Upper lobe of right lung (tissue), 1 donor: Measurements from ENCODE around the gene FAM221A. TPM values are rescaled to one million over a fixed set of nuclear protein-coding genes. Genes with fewer than 3 reads are reported as not detected.
A peak's percentile ranks its signal among the peaks of the same experiment; 100 is the strongest.

ENCODE experiments used
- ATAC-seq: fragments of 200-7000 bp; cut with Tn5 transposase; one replicate; pipeline ENCODE4 v1.9.1; 2020; ENCODE audit warnings: mild to moderate bottlenecking, moderate library complexity
- DNase-seq: peaks from one replicate; pipeline ENCODE4 v3.0.0-alpha.2; 2020
- H3K27ac ChIP-seq: fragments of 200-600 bp; one replicate; pipeline ENCODE4 v1.8.0; 2022
- H3K27me3 ChIP-seq: fragments of 200-600 bp; one replicate; pipeline ENCODE4 v1.8.0; 2022; ENCODE audit warnings: mild to moderate bottlenecking
- H3K36me3 ChIP-seq: fragments of 200-600 bp; one replicate; pipeline ENCODE4 v1.8.0; 2022
- H3K4me1 ChIP-seq: fragments of 200-600 bp; one replicate; pipeline ENCODE4 v1.8.0; 2022
- H3K4me3 ChIP-seq: fragments of 200-600 bp; one replicate; pipeline ENCODE4 v1.8.0; 2022; ENCODE audit warnings: mild to moderate bottlenecking
- H3K9me3 ChIP-seq: fragments of 200-600 bp; one replicate; pipeline ENCODE4 v1.8.0; 2022
- intact Hi-C: fragments of 100-400 bp; cut with DNase I; formaldehyde crosslinking; loops from one replicate; pipeline ENCODE4 v1.11.0; 2022
- long read RNA-seq: library from polyadenylated mRNA; unstranded; transcript quantifications from one replicate; pipeline ENCODE4 v2.0.0, GENCODE V29; 2021
- total RNA-seq: library from RNA; stranded (reverse); fragmentation: NEBNext Ultra II Directional; extraction: Animal tissue kit (Norgen Biotek cat#: 25700); gene quantifications from one replicate; pipeline ENCODE4 v1.2.1, GENCODE V29; 2021
- TF ChIP-seq, protein P1 (sequence below): fragments of 200-600 bp; IDR thresholded peaks from one replicate; pipeline ENCODE4 v1.8.0; 2022; ENCODE audit warnings: antibody characterized with exemption
- donor health status: DM: no; HTN: yes; CAD: no; lungs with severe emphysema.

FAM221A gene, protein sequence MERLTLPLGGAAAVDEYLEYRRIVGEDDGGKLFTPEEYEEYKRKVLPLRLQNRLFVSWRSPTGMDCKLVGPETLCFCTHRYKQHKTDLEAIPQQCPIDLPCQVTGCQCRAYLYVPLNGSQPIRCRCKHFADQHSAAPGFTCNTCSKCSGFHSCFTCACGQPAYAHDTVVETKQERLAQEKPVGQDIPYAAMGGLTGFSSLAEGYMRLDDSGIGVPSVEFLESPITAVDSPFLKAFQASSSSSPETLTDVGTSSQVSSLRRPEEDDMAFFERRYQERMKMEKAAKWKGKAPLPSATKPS
- 9.0 TPM for total RNA-seq
- long read RNA-seq, partial matches to known transcripts, result 2 of 12 reads
- long read RNA-seq, other reads (novel, unspliced or antisense), result 4 of 12 reads

DNA sequence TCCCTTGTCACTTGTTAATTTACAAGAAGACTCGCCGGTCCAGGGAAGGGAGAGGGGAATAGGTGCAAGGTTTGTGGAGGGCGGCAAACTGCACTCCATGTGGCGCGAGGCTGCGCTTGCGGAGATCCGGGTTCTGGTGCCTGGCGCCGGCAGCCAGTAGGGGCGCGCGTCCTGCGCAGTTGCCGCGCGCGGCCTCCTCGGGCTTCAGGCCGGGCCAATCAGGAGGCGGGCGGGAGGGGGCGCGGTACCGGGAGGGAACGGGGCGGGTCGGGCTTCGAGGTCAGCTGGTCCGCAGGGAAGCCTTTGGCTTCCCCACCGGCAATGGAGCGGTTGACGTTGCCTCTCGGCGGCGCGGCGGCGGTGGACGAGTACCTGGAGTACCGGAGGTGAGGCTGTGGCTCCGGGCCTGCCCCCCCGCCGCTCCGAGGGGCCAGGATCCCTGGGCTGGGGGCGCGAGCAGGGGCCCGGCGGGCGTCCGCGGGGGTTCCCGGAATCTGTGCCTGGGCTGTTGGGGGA, at the start of gene FAM221A:
Gene FAM221A (plus strand): TSS at position 302 of the 516 bp plus-strand sequence. CDS start 20 bp downstream, at position 322.
- H3K4me3 ChIP-seq, result peak within 1 kb of the TSS; percentile 94
- no peaks in the 10 kb centered on the region for H3K27me3 ChIP-seq
- peaks cover 6% of the 10 kb centered on the region for H3K4me1 ChIP-seq
- DNase-seq, result peak; percentile 97
- peak; percentile 100 for ATAC-seq
- TF ChIP-seq, protein P1, sequence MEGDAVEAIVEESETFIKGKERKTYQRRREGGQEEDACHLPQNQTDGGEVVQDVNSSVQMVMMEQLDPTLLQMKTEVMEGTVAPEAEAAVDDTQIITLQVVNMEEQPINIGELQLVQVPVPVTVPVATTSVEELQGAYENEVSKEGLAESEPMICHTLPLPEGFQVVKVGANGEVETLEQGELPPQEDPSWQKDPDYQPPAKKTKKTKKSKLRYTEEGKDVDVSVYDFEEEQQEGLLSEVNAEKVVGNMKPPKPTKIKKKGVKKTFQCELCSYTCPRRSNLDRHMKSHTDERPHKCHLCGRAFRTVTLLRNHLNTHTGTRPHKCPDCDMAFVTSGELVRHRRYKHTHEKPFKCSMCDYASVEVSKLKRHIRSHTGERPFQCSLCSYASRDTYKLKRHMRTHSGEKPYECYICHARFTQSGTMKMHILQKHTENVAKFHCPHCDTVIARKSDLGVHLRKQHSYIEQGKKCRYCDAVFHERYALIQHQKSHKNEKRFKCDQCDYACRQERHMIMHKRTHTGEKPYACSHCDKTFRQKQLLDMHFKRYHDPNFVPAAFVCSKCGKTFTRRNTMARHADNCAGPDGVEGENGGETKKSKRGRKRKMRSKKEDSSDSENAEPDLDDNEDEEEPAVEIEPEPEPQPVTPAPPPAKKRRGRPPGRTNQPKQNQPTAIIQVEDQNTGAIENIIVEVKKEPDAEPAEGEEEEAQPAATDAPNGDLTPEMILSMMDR, result peak; percentile 79
- no peaks in the 10 kb centered on the region for H3K36me3 ChIP-seq
- no peaks in the 10 kb centered on the region for H3K9me3 ChIP-seq
- peak within 1 kb of the TSS; percentile 88 for H3K27ac ChIP-seq
- intact Hi-C loops, result no loop called here

DNA sequence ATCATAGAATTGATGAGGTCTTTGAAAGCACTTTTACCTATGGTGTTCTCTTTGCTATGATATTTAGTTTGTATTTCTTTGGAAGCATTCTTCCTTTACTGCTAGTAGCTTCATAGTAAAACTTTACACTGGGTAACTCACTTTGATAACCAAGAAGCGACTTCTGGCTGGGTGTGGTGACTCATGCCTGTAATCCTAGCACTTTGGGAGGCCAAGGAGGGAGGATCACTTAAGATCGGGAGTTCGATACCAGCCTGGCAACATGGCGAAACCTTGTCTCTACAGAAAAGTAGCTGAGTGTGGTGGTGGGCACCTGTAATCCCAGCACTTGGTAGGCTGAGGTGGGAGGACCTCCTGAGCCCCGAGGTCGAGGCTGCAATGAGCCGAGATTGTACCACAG, 46.6 kb upstream of the FAM221A start:
- H3K4me1 ChIP-seq, result no peaks in the 10 kb centered on the region
- H3K36me3 ChIP-seq, result no peaks in the 10 kb centered on the region
- TF ChIP-seq, protein P1, result no peak
- DNase-seq, result no peak
- intact Hi-C loops, result no loop called here
- H3K4me3 ChIP-seq, result no peak overlapping the region
- no peak for ATAC-seq
- no peak overlapping the region for H3K27ac ChIP-seq
- H3K27me3 ChIP-seq, result no peaks in the 10 kb centered on the region
- H3K9me3 ChIP-seq, result no peaks in the 10 kb centered on the region

DNA sequence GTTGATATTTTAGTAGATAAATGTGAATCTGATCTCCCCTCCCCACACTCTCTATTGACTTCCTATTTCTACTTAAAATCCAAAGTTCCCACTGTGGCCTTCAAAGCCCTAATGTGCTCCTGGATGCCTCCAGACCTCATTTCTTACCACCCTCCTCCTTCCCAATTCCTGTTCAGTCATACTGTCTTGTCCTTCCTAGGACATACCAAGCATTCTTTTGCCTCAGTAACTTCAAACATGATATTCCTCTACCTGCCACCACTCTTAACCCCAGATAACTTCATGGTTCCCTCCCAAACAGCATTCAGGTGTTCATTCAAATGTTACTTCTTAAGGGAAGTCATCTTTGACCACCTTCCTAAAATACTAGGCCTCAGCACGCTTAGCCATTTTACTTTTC, 34.2 kb upstream of the FAM221A start:
- H3K9me3 ChIP-seq, result no peaks in the 10 kb centered on the region
- ATAC-seq, result no peak
- no peak overlapping the region for H3K4me3 ChIP-seq
- H3K27me3 ChIP-seq, result no peaks in the 10 kb centered on the region
- intact Hi-C loops, result no loop called here
- TF ChIP-seq, protein P1, result no peak
- H3K27ac ChIP-seq, result no peak overlapping the region
- H3K36me3 ChIP-seq, result peaks cover 7% of the 10 kb centered on the region
- no peaks in the 10 kb centered on the region for H3K4me1 ChIP-seq
- no peak for DNase-seq

DNA sequence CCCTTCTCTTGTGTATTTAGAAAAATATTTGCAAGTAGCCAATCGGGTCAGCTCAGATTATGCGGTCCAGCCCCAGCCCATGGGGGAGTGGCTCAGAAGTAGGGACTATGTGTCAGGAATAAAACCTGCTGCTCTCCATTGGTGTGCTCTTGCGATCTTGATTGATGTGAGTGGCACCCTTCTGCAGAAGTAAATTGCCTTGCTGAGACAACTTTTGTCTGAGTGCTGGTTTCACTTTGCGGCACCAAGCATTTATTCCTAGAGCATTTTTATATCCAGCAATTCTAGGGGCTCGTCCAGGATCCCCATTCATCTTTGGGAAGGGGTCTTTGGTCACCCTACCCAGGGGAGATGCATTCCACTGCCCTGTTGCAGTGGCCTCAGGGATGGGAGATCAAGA, 26.1 kb upstream of the FAM221A start:
- TF ChIP-seq, protein P1, result no peak
- no peaks in the 10 kb centered on the region for H3K27me3 ChIP-seq
- intact Hi-C loops, result no loop called here
- H3K4me1 ChIP-seq, result no peaks in the 10 kb centered on the region
- H3K27ac ChIP-seq, result no peak overlapping the region
- no peak overlapping the region for H3K4me3 ChIP-seq
- no peaks in the 10 kb centered on the region for H3K36me3 ChIP-seq
- DNase-seq (no peak), ATAC-seq (no peak)
- H3K9me3 ChIP-seq, result peaks cover 12% of the 10 kb centered on the region

DNA sequence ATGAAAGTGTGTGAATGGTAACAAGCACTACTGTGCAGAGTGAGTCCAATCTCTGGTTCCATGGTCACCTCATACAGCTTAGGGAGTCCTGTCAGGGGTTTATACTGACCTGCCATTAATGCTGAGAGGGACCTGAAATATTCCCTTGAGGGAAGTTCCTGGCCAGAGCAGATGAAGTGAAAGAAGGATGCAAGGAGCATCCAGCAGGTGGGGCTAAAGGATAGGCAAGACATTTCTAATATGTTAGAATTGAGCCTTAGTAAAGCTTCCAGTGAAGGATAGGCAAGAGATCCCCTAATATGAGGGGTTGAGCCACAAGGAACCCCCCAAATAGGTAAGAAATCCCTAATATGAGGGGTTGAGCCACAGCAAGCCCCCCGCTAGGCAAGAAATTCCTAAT, 25.5 kb upstream of the FAM221A start:
- TF ChIP-seq, protein P1, result peak; percentile 21
- peak; percentile 57 for ATAC-seq
- DNase-seq, result no peak
- Histone ChIP-seq H3K4me3 (no peak overlapping the region), H3K4me1 (no peaks in the 10 kb centered on the region), H3K27me3 (no peaks in the 10 kb centered on the region), H3K36me3 (no peaks in the 10 kb centered on the region), H3K9me3 (peaks cover 12% of the 10 kb centered on the region), H3K27ac (no peak overlapping the region)
- intact Hi-C loops, result no loop called here
